CD4-positive, alpha-beta T cell treated with Interleukin-15 for 4 hours (primary cell): ENCODE measurements around the gene MICOS13.

ENCODE experiments used
- DNase-seq: peaks from one replicate; pipeline ENCODE4 v3.0.0-alpha.2; 2020; ENCODE audit warnings: low spot score

Gene MICOS13

DNA sequence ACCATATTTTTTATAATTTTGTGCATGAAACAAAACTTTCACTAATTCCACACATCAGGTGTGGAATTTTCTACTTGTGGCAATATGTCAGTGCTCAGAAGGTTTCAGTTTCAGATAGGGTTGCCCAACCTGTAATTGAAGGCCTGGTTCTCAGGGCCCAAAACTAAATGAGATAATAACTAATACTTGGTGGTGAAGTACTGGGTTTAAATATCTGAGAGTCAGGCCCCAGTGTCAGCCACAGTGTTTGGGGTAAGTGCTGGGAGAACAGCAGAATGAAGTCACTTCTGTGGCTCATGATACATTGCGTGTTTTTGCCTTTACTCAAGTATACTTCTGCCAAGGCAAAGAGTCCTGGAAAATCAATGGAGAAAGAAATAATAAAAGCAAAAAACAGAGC lies 51.9 kb downstream of the MICOS13 start:
- DNase-seq: no peak
